SK-N-SH (cell line): ENCODE data around the gene ANKRD13B. TPM values are rescaled to one million over a fixed set of nuclear protein-coding genes. Genes with fewer than 3 reads are reported as not detected.

Experiments
- CTCF ChIA-PET: fragments of 300-600, 350-600 bp; formaldehyde crosslinking; extraction: SDS; loops from one replicate; lab custom pipeline; 2021; lab: Yijun Ruan, JAX
- POLR2A ChIA-PET: fragments of 350-600 bp; sonication (Branson Sonifier 250); formaldehyde crosslinking; extraction: SDS; loops from one replicate; lab custom pipeline; 2020; ENCODE audit warnings: antibody characterized with exemption, inconsistent platforms; lab: Yijun Ruan, JAX
- DNase-seq: peaks from one replicate; pipeline ENCODE4 v3.0.0; 2012
- H2AFZ ChIP-seq: fragments of 200-600 bp; sonication (generic); 2 replicates; pipeline ENCODE4 v1.8.1; 2016; ENCODE audit warnings: antibody characterized with exemption, mild to moderate bottlenecking, low read depth
- H3F3A ChIP-seq: fragments of 200-600 bp; sonication (generic); replicated peaks from 2 replicates; pipeline ENCODE3; 2016; ENCODE audit warnings: antibody characterized with exemption, mild to moderate bottlenecking; ENCODE audit not compliant: insufficient read depth
- H3K27ac ChIP-seq, 2 experiments: fragments of 200-500 bp in 1 of 2; fragments of 200-600 bp in 1 of 2; sonication (Bioruptor generic) in 1 of 2; sonication (generic), shearing (Covaris generic) in 1 of 2; 2 replicates each; pipeline versions ENCODE4 v1.5.1 to v1.6.1; 2014 to 2016; ENCODE audit warnings: low read depth in 2 of 2, inconsistent platforms in 1 of 2, low read length in 1 of 2, mild to moderate bottlenecking in 1 of 2, mixed read lengths in 1 of 2
- H3K27me3 ChIP-seq: fragments of 200-600 bp; sonication (generic), shearing (Covaris generic); 2 replicates; pipeline ENCODE4 v1.6.1; 2016; ENCODE audit warnings: mixed run types; ENCODE audit not compliant: insufficient read depth
- H3K36me3 ChIP-seq, 2 experiments: fragments of 200-500 bp in 1 of 2; fragments of 200-600 bp in 1 of 2; sonication (Bioruptor generic) in 1 of 2; sonication (generic) in 1 of 2; replicated peaks in 1 of 2; 2 replicates each; pipeline versions ENCODE3 to v1.5.1; 2014 to 2016; ENCODE audit warnings: low read length in 1 of 2, mild to moderate bottlenecking in 1 of 2; ENCODE audit not compliant: insufficient read depth in 2 of 2, control insufficient read depth in 1 of 2
- H3K4me1 ChIP-seq, 2 experiments: fragments of 200-500 bp in 1 of 2; fragments of 200-600 bp in 1 of 2; sonication (Bioruptor generic) in 1 of 2; sonication (generic), shearing (Covaris generic) in 1 of 2; 2 replicates each; pipeline versions ENCODE4 v1.5.1 to v1.6.1; 2014 to 2016; ENCODE audit warnings: low read depth in 1 of 2, low read length in 1 of 2, mixed run types in 1 of 2; ENCODE audit not compliant: insufficient read depth in 2 of 2, control insufficient read depth in 1 of 2
- H3K4me2 ChIP-seq: fragments of 200-600 bp; sonication (generic), shearing (Covaris generic); 2 replicates; pipeline ENCODE4 v1.6.1; 2017; ENCODE audit warnings: mixed run types
- H3K4me3 ChIP-seq, 2 experiments: fragments of 200-500 bp in 1 of 2; fragments of 200-600 bp in 1 of 2; sonication (Bioruptor generic) in 1 of 2; sonication (generic), shearing (Covaris generic) in 1 of 2; 2 replicates each; pipeline versions ENCODE4 v1.5.1 to v1.8.1; 2014 to 2016; ENCODE audit warnings: low read depth in 2 of 2, inconsistent platforms in 1 of 2, low read length in 1 of 2, mild to moderate bottlenecking in 1 of 2, mixed read lengths in 1 of 2, moderate library complexity in 1 of 2
- H3K79me2 ChIP-seq: fragments of 200-600 bp; sonication (generic); 2 replicates; pipeline ENCODE4 v1.8.1; 2017; ENCODE audit warnings: mild to moderate bottlenecking; ENCODE audit not compliant: insufficient read depth
- H3K9ac ChIP-seq: fragments of 200-600 bp; sonication (generic); 2 replicates; pipeline ENCODE4 v1.6.1; 2017; ENCODE audit warnings: mixed run types
- H3K9me2 ChIP-seq: fragments of 200-600 bp; sonication (generic); 2 replicates; pipeline ENCODE4 v1.6.1; 2017; ENCODE audit warnings: mixed run types
- H3K9me3 ChIP-seq: fragments of 200-600 bp; sonication (generic); 2 replicates; pipeline ENCODE4 v1.6.1; 2017; ENCODE audit warnings: mixed run types, mild to moderate bottlenecking, moderate library complexity
- H4K20me1 ChIP-seq: fragments of 200-600 bp; sonication (generic); 2 replicates; pipeline ENCODE4 v1.6.1; 2017; ENCODE audit warnings: mild to moderate bottlenecking, mixed run types; ENCODE audit not compliant: insufficient read depth
- ELF1 ChIP-seq: IDR thresholded peaks from 2 replicates; pipeline ENCODE4 v1.4.0; 2012
- EZH2phosphoT487 ChIP-seq: fragments of 200-600 bp; sonication (generic); IDR thresholded peaks from 2 replicates; pipeline ENCODE4 v1.6.1; 2017; ENCODE audit warnings: low read depth, mixed run types, mild to moderate bottlenecking, antibody characterized with exemption, moderate library complexity, borderline replicate concordance
- FOXJ3 ChIP-seq: sonication (generic); formaldehyde crosslinking; IDR thresholded peaks from 2 replicates; pipeline ENCODE4 v1.5.1; 2020; ENCODE audit warnings: mild to moderate bottlenecking, missing genetic modification reagents
- FOXM1 ChIP-seq: IDR thresholded peaks from 2 replicates; pipeline ENCODE4 v1.4.0; 2012; ENCODE audit warnings: low read depth, mild to moderate bottlenecking
- IRF3 ChIP-seq: fragments of 150-350 bp; IDR thresholded peaks from 2 replicates; pipeline ENCODE4 v1.6.1; 2016; ENCODE audit warnings: mild to moderate bottlenecking, low read depth, low read length
- MEF2A ChIP-seq: IDR thresholded peaks from 2 replicates; pipeline ENCODE4 v1.4.0; 2012; ENCODE audit warnings: low read depth, borderline replicate concordance
- MXI1 ChIP-seq: IDR thresholded peaks from 2 replicates; pipeline ENCODE4 v1.6.1; 2012; ENCODE audit warnings: mild to moderate bottlenecking, low read depth, low read length, improper control_type of control experiment
- NRF1 ChIP-seq: IDR thresholded peaks from 2 replicates; pipeline ENCODE4 v1.6.1; 2012; ENCODE audit warnings: low read depth, mild to moderate bottlenecking, low read length
- PBX3 ChIP-seq: IDR thresholded peaks from 2 replicates; pipeline ENCODE4; 2012
- POLR2AphosphoS5 ChIP-seq: IDR thresholded peaks from 2 replicates; pipeline ENCODE4 v1.6.1; 2012; ENCODE audit warnings: low read depth, low read length
- RAD21 ChIP-seq: IDR thresholded peaks from 2 replicates; pipeline ENCODE4 v1.6.1; 2012; ENCODE audit warnings: mild to moderate bottlenecking, low read length
- RCOR1 ChIP-seq: fragments of 150-350 bp; IDR thresholded peaks from 2 replicates; pipeline ENCODE4 v1.6.1; 2017; ENCODE audit warnings: antibody characterized with exemption, low read length
- RXRA ChIP-seq: IDR thresholded peaks from 2 replicates; pipeline ENCODE4 v1.4.0; 2012; ENCODE audit warnings: low read depth, mild to moderate bottlenecking, borderline replicate concordance
- SIN3A ChIP-seq: IDR thresholded peaks from 2 replicates; pipeline ENCODE4 v1.6.1; 2012; ENCODE audit warnings: low read depth, mild to moderate bottlenecking, low read length, moderate library complexity, borderline replicate concordance
- TAF1 ChIP-seq: IDR thresholded peaks from 2 replicates; pipeline ENCODE4 v1.6.1; 2012; ENCODE audit warnings: low read depth, mild to moderate bottlenecking, low read length, moderate library complexity, borderline replicate concordance
- TEAD4 ChIP-seq: IDR thresholded peaks from 2 replicates; pipeline ENCODE4 v1.4.0; 2012; ENCODE audit warnings: mild to moderate bottlenecking, borderline replicate concordance; ENCODE audit not compliant: insufficient read depth
- USF2 ChIP-seq: fragments of 150-350 bp; IDR thresholded peaks from 2 replicates; pipeline ENCODE4 v1.6.1; 2017; ENCODE audit warnings: antibody characterized with exemption, low read length, low read depth, borderline replicate concordance
- WGBS: methylation state at CpG from one replicate; pipeline ENCODE4 v1.1.6; 2017; ENCODE audit warnings: low lambda C conversion rate; 5-methylcytosine and 5-hydroxymethylcytosine counted together
- polyA plus RNA-seq, 3 experiments: library from polyadenylated mRNA; depleted of rRNA; stranded (reverse); fragments of >200 nt; gene quantifications; 2 replicates each; pipeline ENCODE4 v1.2.3, GENCODE V29; 2012
- TF ChIP-seq, protein P1 (sequence below): IDR thresholded peaks from 2 replicates; pipeline ENCODE4 v1.4.0; 2012; ENCODE audit warnings: low read depth

ANKRD13B gene
- polyA plus RNA-seq, 1 of the 3 experiments (the other 2 are of a cell fraction), result 16.1 TPM

DNA sequence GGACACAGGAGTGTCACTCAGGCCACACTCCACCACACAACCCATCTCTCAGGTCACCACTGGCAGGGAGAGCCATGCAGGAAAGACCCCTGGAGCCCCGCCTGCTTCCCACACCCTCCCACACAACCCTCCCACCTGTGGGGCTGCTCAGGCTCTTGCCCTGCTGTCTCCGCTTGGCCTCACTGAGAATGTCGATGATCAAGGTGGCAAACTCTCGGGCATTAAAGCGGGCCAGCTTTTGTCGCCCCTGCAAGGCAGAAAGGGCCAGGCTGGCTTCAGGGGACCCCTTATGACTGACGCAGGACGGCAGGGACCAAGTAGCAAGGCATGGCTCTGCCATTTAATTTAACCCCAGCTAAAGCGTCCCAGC lies 15.9 kb upstream of the ANKRD13B start:
- DNase-seq, result no peak
- H3K79me2 ChIP-seq, result peaks cover 7% of the 10 kb centered on the region; the same call in 1 of the 2 replicates
- H2AFZ ChIP-seq, result no peak overlapping the region
- no peaks in the 10 kb centered on the region for H3K27me3 ChIP-seq
- no peak overlapping the region for H3K9ac ChIP-seq
- CTCF ChIA-PET, result interaction anchor here (0.8 to 12.7 kb wide), 4 partner anchors 7 to 517 kb away, joined by 4 to 166 read pairs (median 68); partner anchors contain the start of genes ABHD15, ANKRD13B and TP53I13
- H3K9me2 ChIP-seq, result no peaks in the 10 kb centered on the region
- peaks cover 0 to 13% of the 10 kb centered on the region in 2 experiments; a peak in 1 of 4 replicates for H3K4me1 ChIP-seq
- TF ChIP-seq IRF3 (no peak), MXI1 (no peak), POLR2AphosphoS5 (no peak), USF2 (no peak)
- H3K27ac ChIP-seq, result no peak overlapping the region
- no peak overlapping the region for H3K4me3 ChIP-seq
- H3K36me3 ChIP-seq, result peaks cover 9 to 79% of the 10 kb centered on the region in 2 experiments
- H4K20me1 ChIP-seq, result peaks cover 11% of the 10 kb centered on the region
- no peaks in the 10 kb centered on the region for H3K9me3 ChIP-seq
- WGBS, result 100% methylated on average over 3 of the region's 9 CpGs
- H3F3A ChIP-seq, result peaks cover 5% of the 10 kb centered on the region
- H3K4me2 ChIP-seq, result no peak overlapping the region
- POLR2A ChIA-PET, result interaction anchor here (1.5 kb wide), 1 partner anchor 11 kb away, joined by 6 read pairs; no protein-coding TSS in a partner anchor

- H2AFZ ChIP-seq, result no peak overlapping the region
- TF ChIP-seq RAD21, result no peak
- TF ChIP-seq ELF1, result no peak
- no peak for TF ChIP-seq FOXM1
- TF ChIP-seq USF2, result no peak
- no peak for TF ChIP-seq TAF1
- TF ChIP-seq RCOR1, result no peak
- TF ChIP-seq EZH2phosphoT487, result no peak
- no peak for TF ChIP-seq FOXJ3 (CRISPR knock-in tag)
- no peak for TF ChIP-seq MXI1
- no peak for TF ChIP-seq MEF2A
- no peak for TF ChIP-seq POLR2AphosphoS5
- no peak for TF ChIP-seq NRF1
- TF ChIP-seq, protein P1, sequence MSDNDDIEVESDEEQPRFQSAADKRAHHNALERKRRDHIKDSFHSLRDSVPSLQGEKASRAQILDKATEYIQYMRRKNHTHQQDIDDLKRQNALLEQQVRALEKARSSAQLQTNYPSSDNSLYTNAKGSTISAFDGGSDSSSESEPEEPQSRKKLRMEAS, result no peak
- TF ChIP-seq SIN3A, result no peak
- no peak for TF ChIP-seq PBX3
- no peak for TF ChIP-seq RXRA
- no peak for TF ChIP-seq TEAD4
Observed at GRCh38 chr17:29577385-29578211, 15.3 kb upstream of the ANKRD13B start.

More at GRCh38 chr17:29577385-29578211, 15.3 kb upstream of the ANKRD13B start:
- peaks cover 9 to 81% of the 10 kb centered on the region in 2 experiments for H3K36me3 ChIP-seq
- H3K79me2 ChIP-seq, result peaks cover 10% of the 10 kb centered on the region; the same call in 1 of the 2 replicates
- no peak overlapping the region for H3K4me3 ChIP-seq
- no peaks in the 10 kb centered on the region for H3K9me2 ChIP-seq
- no peak overlapping the region for H3K4me2 ChIP-seq
- ChIA-PET CTCF (interaction anchor here (0.6 to 12.7 kb wide), 6 partner anchors 8 to 516 kb away, joined by 3 to 166 read pairs (median 9); partner anchors contain the start of genes ABHD15, ANKRD13B and TP53I13), POLR2A (interaction anchor here (1.5 kb wide), 1 partner anchor 10 kb away, joined by 6 read pairs; no protein-coding TSS in a partner anchor)
- peaks cover 5% of the 10 kb centered on the region for H3F3A ChIP-seq
- no peaks in the 10 kb centered on the region for H3K9me3 ChIP-seq
- no peaks in the 10 kb centered on the region for H3K27me3 ChIP-seq
- no peak overlapping the region; a peak in 1 of 4 replicates for H3K27ac ChIP-seq
- H3K9ac ChIP-seq, result no peak overlapping the region
- peaks cover 15% of the 10 kb centered on the region for H4K20me1 ChIP-seq
- no peak for DNase-seq
- 95% methylated on average over 10 of the region's 22 CpGs for WGBS
- H3K4me1 ChIP-seq, result peaks cover 0 to 7% of the 10 kb centered on the region in 2 experiments; a peak in 1 of 4 replicates
